CD4-positive, alpha-beta T cell treated with Interferon alpha-2 for 1 hour (primary cell): ENCODE data around the gene GGT6.

ENCODE experiments used
- DNase-seq, 2 donors: peaks; one replicate each; pipeline ENCODE4 v3.0.0-alpha.2; 2020 to 2022

GGT6 gene

GRCh38 chr17:4519361-4519788, 41.0 kb downstream of the GGT6 start:
- no peak for DNase-seq

GRCh38 chr17:4518901-4519300, 41.5 kb downstream of the GGT6 start:
- DNase-seq: no peak

DNA sequence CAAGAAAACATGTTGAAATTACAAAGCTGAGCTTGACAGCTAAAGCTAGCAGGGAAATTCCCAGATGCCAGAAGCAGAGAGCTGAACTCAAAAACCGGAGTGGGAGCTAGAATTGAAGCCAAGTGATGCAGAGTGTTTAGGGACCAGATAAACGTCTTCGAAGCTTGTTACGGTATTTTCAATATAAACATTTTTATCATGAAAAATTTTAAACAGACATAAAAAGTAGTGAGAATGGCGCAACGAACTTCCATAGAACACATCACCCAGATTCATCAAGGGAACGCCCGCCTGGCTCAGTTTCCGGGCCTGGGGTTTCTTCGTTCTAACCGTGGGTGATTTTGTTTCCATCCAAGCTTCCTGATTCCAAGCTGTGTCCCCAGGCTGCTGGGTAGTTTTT, 43.6 kb downstream of the GGT6 start:
- no peak for DNase-seq

GRCh38 chr17:4515501-4515900, 44.9 kb downstream of the GGT6 start:
- DNase-seq: no peak

- DNase-seq: no peak
Measured at GRCh38 chr17:4514779-4515178, 45.6 kb downstream of the GGT6 start.

- no peak for DNase-seq
Measured at GRCh38 chr17:4514206-4514605, 46.2 kb downstream of the GGT6 start.

DNA sequence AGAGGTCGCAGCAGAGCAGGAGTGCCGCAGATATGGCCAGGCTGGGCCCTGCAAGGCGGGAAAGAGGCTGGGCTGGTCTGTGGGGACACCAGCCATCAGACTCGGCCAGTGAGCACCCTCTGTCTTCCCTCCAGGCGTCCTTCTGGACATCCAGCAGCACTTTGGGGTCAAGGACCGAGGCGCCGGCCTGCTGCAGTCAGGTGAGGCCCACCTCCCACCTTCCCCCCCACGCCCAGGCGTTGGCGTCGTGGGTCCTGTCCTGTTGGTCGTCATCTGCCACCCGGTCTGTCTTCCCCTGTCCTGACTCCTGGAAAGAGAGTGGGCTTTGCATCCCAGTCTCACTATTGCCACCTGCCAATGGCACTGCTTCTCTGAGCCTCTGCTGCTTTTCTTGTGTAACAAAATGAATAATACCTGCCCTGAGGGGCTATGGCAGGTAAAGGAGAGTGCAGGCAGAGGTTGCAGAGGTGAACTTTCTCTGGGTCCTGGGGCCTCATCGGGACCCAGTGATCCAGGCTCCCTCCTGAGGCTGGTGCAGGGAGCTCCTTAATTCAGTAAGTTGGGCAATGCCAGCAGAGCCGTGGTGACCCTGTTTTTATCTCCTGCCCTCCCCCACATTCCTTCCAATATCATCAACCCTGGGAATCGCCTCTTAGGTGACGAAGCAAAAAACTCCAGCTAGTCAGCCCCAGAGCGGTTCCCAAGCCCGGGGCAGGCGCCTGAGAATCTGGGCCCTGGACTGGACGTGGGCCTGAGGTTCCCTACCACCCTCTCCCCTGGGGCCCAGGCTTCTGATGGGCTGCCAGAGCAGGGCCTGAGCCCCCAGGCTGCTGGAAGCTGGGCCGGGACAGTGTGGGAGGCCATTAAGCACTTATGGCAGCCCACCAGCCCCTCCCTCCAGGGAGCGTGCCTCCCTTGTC, 47.0 kb downstream of the GGT6 start:
- no peak for DNase-seq

DNA sequence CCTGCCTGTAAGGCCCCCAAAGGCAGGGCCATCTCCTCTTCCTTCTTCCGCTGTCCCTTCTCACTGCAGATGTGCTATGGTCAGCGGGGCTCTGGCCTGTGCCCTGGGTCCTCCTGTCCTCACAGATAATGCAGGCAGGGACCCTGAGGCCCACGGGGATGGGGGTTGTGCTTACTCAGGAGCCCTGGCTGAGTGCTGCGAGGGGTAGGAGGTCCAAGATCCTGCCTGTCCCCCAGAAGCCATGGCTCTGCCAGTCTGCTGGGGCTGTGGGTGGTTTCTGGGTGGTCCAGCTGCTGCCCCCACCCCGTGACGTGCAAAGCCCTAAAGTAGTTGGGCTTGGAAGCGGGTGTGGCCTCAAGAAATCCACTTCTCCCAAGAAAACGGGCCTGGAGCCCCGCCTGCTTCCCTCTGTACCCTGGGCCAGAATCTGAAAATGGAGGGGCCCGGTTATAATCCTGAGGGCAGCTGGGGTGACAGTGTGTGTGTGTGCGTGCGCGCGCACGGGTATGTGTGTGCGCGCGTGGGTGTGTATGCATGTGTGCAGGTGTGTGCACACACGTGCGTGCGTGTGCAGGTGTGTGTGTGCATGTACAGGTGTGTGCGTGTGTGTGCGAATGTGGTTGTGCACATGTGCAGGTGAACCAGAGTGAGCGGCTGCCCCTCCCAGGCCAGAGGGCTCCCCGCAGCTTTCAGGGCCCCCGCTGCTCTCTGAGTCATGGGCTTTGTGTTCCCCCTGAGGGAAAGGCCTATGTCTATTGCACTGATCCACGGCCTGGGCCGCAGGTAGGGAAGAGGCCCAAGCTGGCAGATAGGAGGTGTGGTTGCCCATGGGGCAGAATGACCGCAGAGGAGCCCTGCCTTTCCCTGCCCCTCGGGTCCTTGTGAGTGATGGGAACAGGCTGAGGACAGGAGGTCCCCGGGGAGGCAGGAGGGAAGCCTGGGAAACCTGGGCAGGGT, 47.9 kb downstream of the GGT6 start:
- no peak for DNase-seq

GRCh38 chr17:4511199-4511932, 49.0 kb downstream of the GGT6 start:
- DNase-seq: no peak

- no peak for DNase-seq
Measured at GRCh38 chr17:4510618-4510941, 49.8 kb downstream of the GGT6 start.

DNA sequence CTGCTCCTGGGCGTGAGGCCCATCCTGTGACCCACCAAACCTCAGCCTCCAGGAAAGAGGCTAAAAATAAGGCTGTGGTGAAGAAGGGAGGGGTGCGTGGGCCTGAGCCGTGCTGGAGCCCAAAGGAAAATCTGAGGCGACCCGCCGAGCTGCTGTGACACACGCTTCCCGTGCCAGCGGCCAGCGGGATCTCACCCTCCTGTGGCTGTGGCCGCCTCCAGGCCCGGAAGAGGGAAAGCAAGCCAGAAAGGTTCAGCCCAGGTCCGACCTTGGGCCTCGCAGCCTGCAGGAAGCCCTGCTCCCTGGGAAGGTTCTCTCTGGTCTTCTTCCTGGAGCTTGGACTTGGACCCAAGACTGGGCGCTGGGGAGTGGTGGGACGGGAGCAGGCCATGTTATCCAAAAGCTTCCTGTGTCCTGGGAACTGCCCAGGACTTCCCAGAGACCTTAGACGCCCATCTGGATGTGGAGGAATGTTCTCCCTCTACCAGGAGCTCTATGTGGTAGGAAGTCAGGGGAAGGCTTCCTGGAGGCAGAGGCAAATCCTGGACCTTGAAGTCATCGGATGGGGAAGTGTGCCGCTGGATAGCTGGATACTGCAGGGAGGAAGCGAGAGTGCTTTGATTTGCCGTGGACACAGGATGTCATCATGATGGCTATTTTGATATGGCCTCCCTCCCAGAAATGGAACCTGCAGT, 50.3 kb downstream of the GGT6 start:
- no peak for DNase-seq

GRCh38 chr17:4509401-4509800, 51.0 kb downstream of the GGT6 start:
- DNase-seq: peak in 1 of 2 donors; percentile 33

- DNase-seq: no peak
Measured at GRCh38 chr17:4508207-4508606, 52.2 kb downstream of the GGT6 start.

GRCh38 chr17:4507361-4508111, 52.8 kb downstream of the GGT6 start:
- DNase-seq: no peak
